WTC11 (cell line): ENCODE results near the gene ZDHHC11B. TPM values are rescaled to one million over a fixed set of nuclear protein-coding genes. Genes with fewer than 3 reads are reported as not detected.
"Not testable (repeated sequence)": the region's sequence is repeated elsewhere in the genome, so short reads cannot be mapped to it uniquely, and the experiment has no call there.

Source experiments
- ATAC-seq: fragments of 200-7000 bp; cut with Tn5 transposase; 2 replicates; pipeline ENCODE4 v1.10.0; 2021; ENCODE audit warnings: mild to moderate bottlenecking, moderate library complexity
- CTCF ChIA-PET: fragments of 300-600 bp; sonication (Branson Sonifier 250); formaldehyde crosslinking; loops from one replicate; lab custom pipeline; 2021; ENCODE audit warnings: antibody characterized with exemption; lab: Charles Lee
- POLR2A ChIA-PET: fragments of 350-600 bp; sonication (Branson Sonifier 250); formaldehyde crosslinking; loops from one replicate; lab custom pipeline; 2021; ENCODE audit warnings: antibody characterized with exemption; lab: Charles Lee
- DNase-seq: peaks from one replicate; pipeline ENCODE4 v3.0.0; 2021; ENCODE audit warnings: low spot score
- H3K27ac Mint-ChIP-seq: 2 replicates; pipeline ENCODE4 v1.8.0; 2021; ENCODE audit warnings: mixed read lengths
- H3K27me3 Mint-ChIP-seq: 2 replicates; pipeline ENCODE4 v1.8.0; 2021; ENCODE audit warnings: low read depth, mild to moderate bottlenecking, moderate library complexity, mixed read lengths
- H3K36me3 Mint-ChIP-seq: 2 replicates; pipeline ENCODE4 v1.8.0; 2021; ENCODE audit warnings: mixed read lengths
- H3K4me1 Mint-ChIP-seq: 2 replicates; pipeline ENCODE4 v1.8.0; 2022; ENCODE audit warnings: mixed read lengths
- H3K4me3 Mint-ChIP-seq: 2 replicates; pipeline ENCODE4 v1.8.0; 2021; ENCODE audit warnings: mild to moderate bottlenecking, moderate library complexity, mixed read lengths
- H3K9me3 Mint-ChIP-seq: 2 replicates; pipeline ENCODE4 v1.8.0; 2021; ENCODE audit warnings: mixed read lengths
- CBFB ChIP-seq: sonication (generic); formaldehyde crosslinking; IDR thresholded peaks from 2 replicates; pipeline ENCODE4 v1.8.1; 2022; ENCODE audit warnings: mild to moderate bottlenecking, low read depth, missing genetic modification reagents
- ELF4 ChIP-seq: sonication (generic); formaldehyde crosslinking; IDR thresholded peaks from 2 replicates; pipeline ENCODE4 v1.8.1; 2022; ENCODE audit warnings: low read depth, mild to moderate bottlenecking, moderate library complexity, missing genetic modification reagents
- ESRRA ChIP-seq: sonication (generic); formaldehyde crosslinking; IDR thresholded peaks from 2 replicates; pipeline ENCODE4 v1.8.1; 2022; ENCODE audit warnings: mild to moderate bottlenecking, missing genetic modification reagents, borderline replicate concordance
- ETV6 ChIP-seq: sonication (generic); formaldehyde crosslinking; IDR thresholded peaks from 2 replicates; pipeline ENCODE4 v1.8.1; 2022; ENCODE audit warnings: mild to moderate bottlenecking, missing genetic modification reagents
- HMGA2 ChIP-seq: fragments of 250-450 bp; sonication (Bioruptor Pico); IDR thresholded peaks from 2 replicates; pipeline ENCODE4 v1.4.0; 2021; ENCODE audit warnings: mild to moderate bottlenecking, moderate library complexity
- SOX15 ChIP-seq: fragments of 250-450 bp; sonication (Bioruptor Pico); IDR thresholded peaks from 2 replicates; pipeline ENCODE4 v1.9.0; 2021; ENCODE audit warnings: mild to moderate bottlenecking
- TCF7 ChIP-seq: sonication (generic); formaldehyde crosslinking; IDR thresholded peaks from 2 replicates; pipeline ENCODE4 v1.8.0; 2022; ENCODE audit warnings: mild to moderate bottlenecking, low read depth, missing genetic modification reagents, moderate library complexity
- ZNF138 ChIP-seq: sonication (generic); formaldehyde crosslinking; conservative IDR thresholded peaks from 2 replicates; pipeline ENCODE4 v1.8.1; 2022; ENCODE audit warnings: mild to moderate bottlenecking, moderate library complexity, missing genetic modification reagents
- ZNF219 ChIP-seq: sonication (generic); formaldehyde crosslinking; IDR thresholded peaks from 2 replicates; pipeline ENCODE4 v1.8.0; 2023; ENCODE audit warnings: missing genetic modification reagents, mild to moderate bottlenecking, borderline replicate concordance
- ZNF263 ChIP-seq: sonication (generic); formaldehyde crosslinking; IDR thresholded peaks from 2 replicates; pipeline ENCODE4 v1.8.1; 2022; ENCODE audit warnings: low read depth, mild to moderate bottlenecking, moderate library complexity, missing genetic modification reagents
- ZNF317 ChIP-seq: sonication (generic); formaldehyde crosslinking; IDR thresholded peaks from 2 replicates; pipeline ENCODE4 v1.8.1; 2023; ENCODE audit warnings: low read depth, mild to moderate bottlenecking, moderate library complexity, missing genetic modification reagents, borderline replicate concordance
- total RNA-seq: library from RNA; stranded (reverse); gene quantifications from 3 replicates; pipeline ENCODE4 v1.2.3, GENCODE V29; 2021
- TF ChIP-seq, protein P1 (sequence below): sonication (generic); formaldehyde crosslinking; IDR thresholded peaks from 2 replicates; pipeline ENCODE4 v1.8.0; 2022; ENCODE audit warnings: mild to moderate bottlenecking, missing genetic modification reagents
- TF ChIP-seq, protein P2 (sequence below): sonication (generic); formaldehyde crosslinking; IDR thresholded peaks from 2 replicates; pipeline ENCODE4 v1.8.1; 2022; ENCODE audit warnings: mild to moderate bottlenecking, missing genetic modification reagents, moderate library complexity, borderline replicate concordance
- TF ChIP-seq, protein P3 (sequence below): sonication (generic); formaldehyde crosslinking; IDR thresholded peaks from 2 replicates; pipeline ENCODE4 v1.8.1; 2022; ENCODE audit warnings: mild to moderate bottlenecking, moderate library complexity, missing genetic modification reagents
- TF ChIP-seq, protein P4 (sequence below): sonication (generic); formaldehyde crosslinking; IDR thresholded peaks from 2 replicates; pipeline ENCODE4 v1.8.0; 2022; ENCODE audit warnings: mild to moderate bottlenecking, missing genetic modification reagents
- TF ChIP-seq, protein P5 (sequence below): sonication (generic); formaldehyde crosslinking; IDR thresholded peaks from 2 replicates; pipeline ENCODE4 v1.8.0; 2022; ENCODE audit warnings: mild to moderate bottlenecking, missing genetic modification reagents
- TF ChIP-seq, protein P6 (sequence below): sonication (generic); formaldehyde crosslinking; IDR thresholded peaks from 2 replicates; pipeline ENCODE4 v1.8.1; 2023; ENCODE audit warnings: mild to moderate bottlenecking, moderate library complexity, missing genetic modification reagents
- TF ChIP-seq, protein P7 (sequence below): fragments of 250-450 bp; sonication (Bioruptor Pico); conservative IDR thresholded peaks from 2 replicates; pipeline ENCODE4 v1.9.0; 2021; ENCODE audit warnings: mild to moderate bottlenecking
- TF ChIP-seq, protein P8 (sequence below): fragments of 200-600 bp; IDR thresholded peaks from 2 replicates; pipeline ENCODE4 v1.8.0; 2022; ENCODE audit warnings: antibody characterized with exemption

Gene ZDHHC11B
- total RNA-seq, 1 experiment from 2014 or later: 2.3 TPM

DNA sequence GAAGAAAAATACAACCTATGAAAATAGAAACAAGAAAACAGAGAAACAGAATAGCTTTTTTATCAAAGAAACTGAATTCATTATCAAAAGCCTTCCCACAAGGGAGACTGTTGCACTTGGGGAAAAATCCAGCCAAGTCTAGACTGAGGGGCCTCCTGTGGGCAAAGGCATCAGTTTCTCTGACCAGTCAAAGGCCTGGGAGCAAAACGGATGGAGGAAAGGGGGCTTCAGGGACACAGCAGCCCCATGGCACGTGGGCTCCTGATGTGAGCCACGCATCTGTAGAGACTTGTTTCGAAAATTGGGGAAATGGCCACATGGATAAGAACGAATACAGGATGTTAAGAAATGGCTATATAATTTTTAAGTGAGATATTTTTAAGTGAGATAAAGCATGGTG lies 21.1 kb downstream of the ZDHHC11B start:
- ChIA-PET POLR2A (no interaction called here), CTCF (no interaction called here)
- no peak for DNase-seq
- no peak for ATAC-seq
- 0 out of 2 replicates have a peak, but pooled peaks cover 2% of the 10 kb centered on the region for H3K27me3 Mint-ChIP-seq
- H3K36me3 Mint-ChIP-seq: peaks cover 18% of the 10 kb centered on the region
- peaks cover 22% of the 10 kb centered on the region for H3K9me3 Mint-ChIP-seq
- H3K4me1 Mint-ChIP-seq: no peaks in the 10 kb centered on the region
- H3K27ac Mint-ChIP-seq: no peak overlapping the region
- no peak for TF ChIP-seq ZNF138 (CRISPR knock-in tag)
- TF ChIP-seq, protein P1, sequence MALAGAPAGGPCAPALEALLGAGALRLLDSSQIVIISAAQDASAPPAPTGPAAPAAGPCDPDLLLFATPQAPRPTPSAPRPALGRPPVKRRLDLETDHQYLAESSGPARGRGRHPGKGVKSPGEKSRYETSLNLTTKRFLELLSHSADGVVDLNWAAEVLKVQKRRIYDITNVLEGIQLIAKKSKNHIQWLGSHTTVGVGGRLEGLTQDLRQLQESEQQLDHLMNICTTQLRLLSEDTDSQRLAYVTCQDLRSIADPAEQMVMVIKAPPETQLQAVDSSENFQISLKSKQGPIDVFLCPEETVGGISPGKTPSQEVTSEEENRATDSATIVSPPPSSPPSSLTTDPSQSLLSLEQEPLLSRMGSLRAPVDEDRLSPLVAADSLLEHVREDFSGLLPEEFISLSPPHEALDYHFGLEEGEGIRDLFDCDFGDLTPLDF (CRISPR knock-in tag): no peak
- TF ChIP-seq, protein P2, sequence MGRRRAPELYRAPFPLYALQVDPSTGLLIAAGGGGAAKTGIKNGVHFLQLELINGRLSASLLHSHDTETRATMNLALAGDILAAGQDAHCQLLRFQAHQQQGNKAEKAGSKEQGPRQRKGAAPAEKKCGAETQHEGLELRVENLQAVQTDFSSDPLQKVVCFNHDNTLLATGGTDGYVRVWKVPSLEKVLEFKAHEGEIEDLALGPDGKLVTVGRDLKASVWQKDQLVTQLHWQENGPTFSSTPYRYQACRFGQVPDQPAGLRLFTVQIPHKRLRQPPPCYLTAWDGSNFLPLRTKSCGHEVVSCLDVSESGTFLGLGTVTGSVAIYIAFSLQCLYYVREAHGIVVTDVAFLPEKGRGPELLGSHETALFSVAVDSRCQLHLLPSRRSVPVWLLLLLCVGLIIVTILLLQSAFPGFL (CRISPR knock-in tag): no peak
- TF ChIP-seq, protein P3, sequence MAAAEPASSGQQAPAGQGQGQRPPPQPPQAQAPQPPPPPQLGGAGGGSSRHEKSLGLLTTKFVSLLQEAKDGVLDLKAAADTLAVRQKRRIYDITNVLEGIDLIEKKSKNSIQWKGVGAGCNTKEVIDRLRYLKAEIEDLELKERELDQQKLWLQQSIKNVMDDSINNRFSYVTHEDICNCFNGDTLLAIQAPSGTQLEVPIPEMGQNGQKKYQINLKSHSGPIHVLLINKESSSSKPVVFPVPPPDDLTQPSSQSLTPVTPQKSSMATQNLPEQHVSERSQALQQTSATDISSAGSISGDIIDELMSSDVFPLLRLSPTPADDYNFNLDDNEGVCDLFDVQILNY (CRISPR knock-in tag): no peak
- TF ChIP-seq ZNF317 (CRISPR knock-in tag): no peak
- TF ChIP-seq, protein P4, sequence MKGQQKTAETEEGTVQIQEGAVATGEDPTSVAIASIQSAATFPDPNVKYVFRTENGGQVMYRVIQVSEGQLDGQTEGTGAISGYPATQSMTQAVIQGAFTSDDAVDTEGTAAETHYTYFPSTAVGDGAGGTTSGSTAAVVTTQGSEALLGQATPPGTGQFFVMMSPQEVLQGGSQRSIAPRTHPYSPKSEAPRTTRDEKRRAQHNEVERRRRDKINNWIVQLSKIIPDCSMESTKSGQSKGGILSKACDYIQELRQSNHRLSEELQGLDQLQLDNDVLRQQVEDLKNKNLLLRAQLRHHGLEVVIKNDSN (CRISPR knock-in tag): no peak
- no peak for TF ChIP-seq ZNF219 (CRISPR knock-in tag)
- TF ChIP-seq ESRRA (CRISPR knock-in tag): no peak
- TF ChIP-seq, protein P5, sequence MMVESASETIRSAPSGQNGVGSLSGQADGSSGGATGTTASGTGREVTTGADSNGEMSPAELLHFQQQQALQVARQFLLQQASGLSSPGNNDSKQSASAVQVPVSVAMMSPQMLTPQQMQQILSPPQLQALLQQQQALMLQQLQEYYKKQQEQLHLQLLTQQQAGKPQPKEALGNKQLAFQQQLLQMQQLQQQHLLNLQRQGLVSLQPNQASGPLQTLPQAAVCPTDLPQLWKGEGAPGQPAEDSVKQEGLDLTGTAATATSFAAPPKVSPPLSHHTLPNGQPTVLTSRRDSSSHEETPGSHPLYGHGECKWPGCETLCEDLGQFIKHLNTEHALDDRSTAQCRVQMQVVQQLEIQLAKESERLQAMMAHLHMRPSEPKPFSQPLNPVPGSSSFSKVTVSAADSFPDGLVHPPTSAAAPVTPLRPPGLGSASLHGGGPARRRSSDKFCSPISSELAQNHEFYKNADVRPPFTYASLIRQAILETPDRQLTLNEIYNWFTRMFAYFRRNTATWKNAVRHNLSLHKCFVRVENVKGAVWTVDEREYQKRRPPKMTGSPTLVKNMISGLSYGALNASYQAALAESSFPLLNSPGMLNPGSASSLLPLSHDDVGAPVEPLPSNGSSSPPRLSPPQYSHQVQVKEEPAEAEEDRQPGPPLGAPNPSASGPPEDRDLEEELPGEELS (CRISPR knock-in tag): no peak
- no peak for TF ChIP-seq ELF4
- TF ChIP-seq, protein P6, sequence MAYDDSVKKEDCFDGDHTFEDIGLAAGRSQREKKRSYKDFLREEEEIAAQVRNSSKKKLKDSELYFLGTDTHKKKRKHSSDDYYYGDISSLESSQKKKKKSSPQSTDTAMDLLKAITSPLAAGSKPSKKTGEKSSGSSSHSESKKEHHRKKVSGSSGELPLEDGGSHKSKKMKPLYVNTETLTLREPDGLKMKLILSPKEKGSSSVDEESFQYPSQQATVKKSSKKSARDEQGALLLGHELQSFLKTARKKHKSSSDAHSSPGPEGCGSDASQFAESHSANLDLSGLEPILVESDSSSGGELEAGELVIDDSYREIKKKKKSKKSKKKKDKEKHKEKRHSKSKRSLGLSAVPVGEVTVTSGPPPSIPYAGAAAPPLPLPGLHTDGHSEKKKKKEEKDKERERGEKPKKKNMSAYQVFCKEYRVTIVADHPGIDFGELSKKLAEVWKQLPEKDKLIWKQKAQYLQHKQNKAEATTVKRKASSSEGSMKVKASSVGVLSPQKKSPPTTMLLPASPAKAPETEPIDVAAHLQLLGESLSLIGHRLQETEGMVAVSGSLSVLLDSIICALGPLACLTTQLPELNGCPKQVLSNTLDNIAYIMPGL (CRISPR knock-in tag): no peak
- TF ChIP-seq CBFB: no peak
- TF ChIP-seq TCF7 (CRISPR knock-in tag): no peak
- TF ChIP-seq ETV6: no peak
- no peak for TF ChIP-seq SOX15 (CRISPR knock-in tag)
- TF ChIP-seq HMGA2 (CRISPR knock-in tag): no peak
- TF ChIP-seq, protein P7, sequence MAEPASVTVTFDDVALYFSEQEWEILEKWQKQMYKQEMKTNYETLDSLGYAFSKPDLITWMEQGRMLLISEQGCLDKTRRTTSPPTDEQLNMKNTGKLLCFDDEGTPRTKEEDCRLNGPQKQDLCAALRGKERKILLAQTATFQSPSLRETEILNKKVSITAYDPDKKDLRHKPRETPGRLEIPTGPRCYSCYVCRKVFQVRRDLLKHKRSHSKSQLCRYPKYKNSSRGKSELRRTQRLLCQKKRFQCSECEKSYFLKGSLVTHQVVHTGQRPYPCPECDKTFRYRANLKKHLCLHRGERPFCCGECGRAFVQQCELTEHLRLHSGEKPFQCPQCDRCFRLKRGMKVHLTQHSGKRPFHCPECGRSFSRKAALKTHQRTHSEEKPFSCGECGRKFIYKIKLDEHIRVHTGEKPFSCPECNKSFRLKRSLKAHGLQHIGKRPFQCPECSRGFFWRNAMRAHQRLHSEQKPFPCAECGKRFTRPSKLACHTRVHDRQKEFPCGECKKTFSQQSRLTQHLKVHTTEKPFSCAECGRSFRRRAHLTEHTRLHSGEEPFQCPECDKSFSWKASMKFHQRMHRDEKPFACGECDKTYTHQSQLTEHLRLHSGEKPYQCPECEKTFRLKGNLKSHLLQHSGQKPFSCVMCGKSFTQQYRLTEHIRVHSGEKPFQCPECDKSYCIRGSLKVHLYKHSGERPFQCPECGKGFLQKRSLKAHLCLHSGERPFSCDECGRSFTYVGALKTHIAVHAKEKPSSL (CRISPR knock-in tag): no peak
- no peak for TF ChIP-seq ZNF263
- TF ChIP-seq, protein P8, sequence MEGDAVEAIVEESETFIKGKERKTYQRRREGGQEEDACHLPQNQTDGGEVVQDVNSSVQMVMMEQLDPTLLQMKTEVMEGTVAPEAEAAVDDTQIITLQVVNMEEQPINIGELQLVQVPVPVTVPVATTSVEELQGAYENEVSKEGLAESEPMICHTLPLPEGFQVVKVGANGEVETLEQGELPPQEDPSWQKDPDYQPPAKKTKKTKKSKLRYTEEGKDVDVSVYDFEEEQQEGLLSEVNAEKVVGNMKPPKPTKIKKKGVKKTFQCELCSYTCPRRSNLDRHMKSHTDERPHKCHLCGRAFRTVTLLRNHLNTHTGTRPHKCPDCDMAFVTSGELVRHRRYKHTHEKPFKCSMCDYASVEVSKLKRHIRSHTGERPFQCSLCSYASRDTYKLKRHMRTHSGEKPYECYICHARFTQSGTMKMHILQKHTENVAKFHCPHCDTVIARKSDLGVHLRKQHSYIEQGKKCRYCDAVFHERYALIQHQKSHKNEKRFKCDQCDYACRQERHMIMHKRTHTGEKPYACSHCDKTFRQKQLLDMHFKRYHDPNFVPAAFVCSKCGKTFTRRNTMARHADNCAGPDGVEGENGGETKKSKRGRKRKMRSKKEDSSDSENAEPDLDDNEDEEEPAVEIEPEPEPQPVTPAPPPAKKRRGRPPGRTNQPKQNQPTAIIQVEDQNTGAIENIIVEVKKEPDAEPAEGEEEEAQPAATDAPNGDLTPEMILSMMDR: no peak
- TF ChIP-seq, all 79 proteins: peak for 0
- no peak overlapping the region for H3K4me3 Mint-ChIP-seq

DNA sequence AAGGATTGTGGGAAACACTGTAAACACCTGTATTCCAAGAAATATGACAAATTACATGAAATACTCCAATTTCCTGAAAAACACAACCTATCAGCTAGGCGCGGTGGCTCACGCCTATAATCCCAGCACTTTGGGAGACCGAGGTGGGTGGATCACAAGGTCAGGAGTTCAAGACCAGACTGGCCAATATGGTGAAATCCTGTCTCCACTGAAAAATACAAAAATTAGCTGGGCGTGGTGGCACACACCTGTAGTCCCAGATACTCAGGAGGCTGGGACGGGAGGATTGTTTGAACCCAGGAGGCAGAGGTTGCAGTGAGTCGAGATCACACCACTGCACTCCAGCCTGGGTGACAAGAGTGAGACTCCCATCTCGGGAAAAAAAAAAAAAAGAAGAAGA lies 21.5 kb downstream of the ZDHHC11B start:
- H3K36me3 Mint-ChIP-seq: peaks cover 18% of the 10 kb centered on the region
- H3K9me3 Mint-ChIP-seq: peaks cover 22% of the 10 kb centered on the region
- ATAC-seq, POLR2A ChIA-PET, H3K4me1 Mint-ChIP-seq, H3K27me3 Mint-ChIP-seq, H3K27ac Mint-ChIP-seq, DNase-seq, H3K4me3 Mint-ChIP-seq: not testable (repeated sequence)
- CTCF ChIA-PET: interaction anchor here (0.7 kb wide), 1 partner anchor 92 kb away, joined by 3 read pairs; no protein-coding TSS in a partner anchor
